Measurements from ENCODE around the gene ESRRA.
A peak's percentile ranks its signal among the peaks of the same experiment; 100 is the strongest.

Gene ESRRA

DNA sequence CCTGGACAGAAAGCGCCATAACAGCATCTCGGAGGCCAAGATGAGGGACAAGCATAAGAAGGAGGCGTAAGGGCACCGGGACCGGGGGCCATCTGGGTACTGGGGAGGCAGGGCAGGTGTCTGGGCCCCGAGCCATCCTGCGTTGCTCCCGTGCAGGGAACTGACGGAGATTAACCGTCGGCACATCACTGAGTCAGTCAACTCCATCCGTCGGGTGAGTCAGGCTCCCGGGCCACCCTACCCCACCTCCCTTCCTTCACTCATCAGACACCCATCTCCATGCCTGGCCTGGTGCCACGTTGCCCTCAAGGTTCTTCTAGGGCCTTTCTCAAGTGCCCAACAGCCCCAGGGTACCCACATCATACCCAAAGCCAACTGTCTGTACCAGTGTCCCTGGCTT is 39.0 kb upstream of the ESRRA start:
- no peak overlapping the region for H3K27ac Mint-ChIP-seq
- intact Hi-C loops (cut with micrococcal nuclease) = no loop called here

DNA sequence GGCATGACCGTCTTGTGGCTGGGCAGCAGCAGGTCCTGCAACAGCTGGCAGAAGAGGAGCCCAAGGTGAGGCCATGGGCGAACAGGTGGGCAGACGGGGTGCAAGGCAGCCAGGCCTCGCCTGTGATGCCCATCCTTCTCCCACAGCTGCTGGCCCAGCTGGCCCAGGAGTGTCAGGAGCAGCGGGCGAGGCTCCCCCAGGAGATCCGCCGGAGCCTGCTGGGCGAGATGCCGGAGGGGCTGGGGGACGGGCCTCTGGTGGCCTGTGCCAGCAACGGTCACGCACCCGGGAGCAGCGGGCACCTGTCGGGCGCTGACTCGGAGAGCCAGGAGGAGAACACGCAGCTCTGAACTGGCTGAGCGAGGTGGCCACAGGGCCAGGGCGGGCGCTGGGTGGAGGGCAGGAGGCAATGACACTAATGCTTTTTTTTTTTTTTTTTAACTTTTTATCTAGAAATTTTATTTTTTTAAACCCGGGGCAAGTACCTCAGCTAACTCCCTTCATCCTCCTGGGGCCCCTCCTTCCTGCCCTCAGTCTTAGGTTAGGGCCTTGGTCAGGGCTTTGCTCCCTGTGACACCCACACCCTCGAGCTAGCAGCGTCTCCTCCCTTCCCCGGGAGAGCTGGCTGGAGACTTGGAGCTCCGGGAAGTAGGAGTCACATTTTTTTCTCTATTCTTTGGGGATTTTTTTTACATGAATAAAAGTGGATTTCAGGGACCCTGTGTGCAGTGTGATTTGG is 37.9 kb upstream of the ESRRA start:
- peaks cover 86% of the 10 kb centered on the region for H3K36me3 Mint-ChIP-seq (ENCODE audit: low read depth)
- H3K9me3 Mint-ChIP-seq = no peaks in the 10 kb centered on the region
- intact Hi-C loops (cut with micrococcal nuclease) = no loop called here
- H3K4me3 Mint-ChIP-seq = peak overlapping the region; percentile 98
- peaks cover 50% of the 10 kb centered on the region for H3K4me1 Mint-ChIP-seq (ENCODE audit: low read depth)
- peak overlapping the region; percentile 91 for H3K27ac Mint-ChIP-seq
- no peaks in the 10 kb centered on the region for H3K27me3 Mint-ChIP-seq

More for the DNA sequence above, 39.0 kb upstream of the ESRRA start:
- Mint-ChIP-seq H3K4me1 (ENCODE audit: low read depth) (peaks cover 42% of the 10 kb centered on the region), H3K4me3 (no peak overlapping the region), H3K27me3 (no peaks in the 10 kb centered on the region), H3K36me3 (ENCODE audit: low read depth) (peaks cover 90% of the 10 kb centered on the region), H3K9me3 (no peaks in the 10 kb centered on the region)

- Mint-ChIP-seq H3K36me3 (ENCODE audit: low read depth) (peaks cover 77% of the 10 kb centered on the region), H3K4me1 (ENCODE audit: low read depth) (peaks cover 53% of the 10 kb centered on the region), H3K4me3 (peak overlapping the region; percentile 98), H3K27me3 (no peaks in the 10 kb centered on the region), H3K27ac (peak overlapping the region; percentile 91), H3K9me3 (no peaks in the 10 kb centered on the region)
- intact Hi-C loops (cut with micrococcal nuclease) = loop anchor here (2.0 kb wide), 2 partner anchors 15 to 61 kb away; partner anchors contain the start of gene FERMT3
Measured at GRCh38 chr11:64268025-64268892, 37.1 kb upstream of the ESRRA start.

DNA sequence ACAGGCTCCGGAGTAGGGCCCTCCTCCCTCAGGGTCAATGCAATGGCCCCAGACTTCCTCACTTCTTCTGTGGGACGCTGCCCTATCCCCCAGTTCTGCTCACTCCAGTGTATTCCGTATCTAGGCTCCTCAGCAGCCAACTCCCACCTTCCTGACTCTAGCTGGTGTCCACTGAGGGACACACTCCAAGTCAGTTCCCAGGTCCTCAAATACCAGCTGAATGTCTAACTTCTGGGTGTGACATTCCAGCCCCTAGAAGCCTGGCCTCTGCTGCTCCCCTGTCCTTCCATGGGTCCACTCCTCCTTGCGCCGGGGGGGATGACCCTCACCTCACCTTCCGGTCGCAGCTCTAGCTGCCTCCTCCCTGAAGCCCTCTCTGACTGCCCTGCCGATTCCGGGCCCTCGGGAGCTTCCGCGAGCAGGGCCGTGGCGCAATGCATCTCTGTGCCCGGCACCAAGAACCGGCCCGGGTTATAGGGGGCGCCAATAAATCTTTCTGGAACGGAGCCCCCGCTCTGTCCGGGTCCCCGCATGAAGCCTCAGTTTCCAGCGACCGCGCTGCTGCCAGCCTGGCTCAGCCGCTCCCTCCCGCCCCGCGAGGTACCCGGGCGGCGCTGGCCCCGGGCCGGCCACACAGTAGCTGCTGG is 36.3 kb upstream of the ESRRA start:
- H3K4me3 Mint-ChIP-seq = peak overlapping the region; percentile 98
- H3K36me3 Mint-ChIP-seq (ENCODE audit: low read depth) = peaks cover 75% of the 10 kb centered on the region
- no peaks in the 10 kb centered on the region for H3K27me3 Mint-ChIP-seq
- H3K27ac Mint-ChIP-seq = peak overlapping the region; percentile 91
- intact Hi-C loops (cut with micrococcal nuclease) = loop anchor here (2.0 kb wide), 2 partner anchors 16 to 62 kb away; partner anchors contain the start of gene FERMT3
- H3K9me3 Mint-ChIP-seq = no peaks in the 10 kb centered on the region
- H3K4me1 Mint-ChIP-seq (ENCODE audit: low read depth) = peaks cover 53% of the 10 kb centered on the region

GRCh38 chr11:64269540-64270220 is 35.6 kb upstream of the ESRRA start:
- Mint-ChIP-seq H3K27ac (peak overlapping the region; percentile 91), H3K9me3 (no peaks in the 10 kb centered on the region), H3K4me1 (ENCODE audit: low read depth) (peaks cover 53% of the 10 kb centered on the region), H3K4me3 (peak overlapping the region; percentile 98), H3K36me3 (ENCODE audit: low read depth) (peaks cover 72% of the 10 kb centered on the region), H3K27me3 (no peaks in the 10 kb centered on the region)
- intact Hi-C loops (cut with micrococcal nuclease) = loop anchor here (1.0 to 2.0 kb wide), 5 partner anchors 16 to 63 kb away; partner anchors contain the start of genes ESRRA, FERMT3, FKBP2 and GPR137

- H3K4me3 Mint-ChIP-seq = no peak overlapping the region
- H3K9me3 Mint-ChIP-seq = no peaks in the 10 kb centered on the region
- no peak overlapping the region for H3K27ac Mint-ChIP-seq
- H3K36me3 Mint-ChIP-seq (ENCODE audit: low read depth) = peaks cover 64% of the 10 kb centered on the region
- intact Hi-C loops (cut with micrococcal nuclease) = no loop called here
- H3K4me1 Mint-ChIP-seq (ENCODE audit: low read depth) = peaks cover 26% of the 10 kb centered on the region
- H3K27me3 Mint-ChIP-seq = no peaks in the 10 kb centered on the region
Measured at GRCh38 chr11:64275031-64275800, 30.1 kb upstream of the ESRRA start.

DNA sequence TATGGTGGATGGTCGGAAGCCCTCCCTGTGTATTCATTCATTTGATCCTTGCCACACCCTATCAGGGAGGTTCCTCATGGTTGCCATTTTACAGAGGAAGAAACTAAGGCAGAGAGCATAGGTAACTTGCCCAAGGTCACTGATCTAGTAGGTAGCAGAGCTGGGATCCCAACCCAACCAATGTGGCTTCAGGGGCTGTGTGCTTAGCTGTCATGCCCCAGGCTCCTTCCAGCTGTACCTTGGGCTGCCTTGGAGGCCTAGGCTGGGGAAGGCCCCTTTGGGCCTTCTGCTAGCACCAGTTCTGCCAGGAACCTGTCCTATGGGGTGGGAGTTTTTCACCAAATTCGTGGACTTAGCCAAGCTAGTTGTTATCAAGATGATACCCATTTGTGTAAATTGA is 29.5 kb upstream of the ESRRA start:
- Mint-ChIP-seq H3K4me1 (ENCODE audit: low read depth) (peaks cover 26% of the 10 kb centered on the region), H3K4me3 (no peak overlapping the region), H3K9me3 (no peaks in the 10 kb centered on the region), H3K27ac (no peak overlapping the region), H3K36me3 (ENCODE audit: low read depth) (peaks cover 62% of the 10 kb centered on the region), H3K27me3 (no peaks in the 10 kb centered on the region)
- intact Hi-C loops (cut with micrococcal nuclease) = no loop called here

- peaks cover 65% of the 10 kb centered on the region for H3K36me3 Mint-ChIP-seq (ENCODE audit: low read depth)
- peak overlapping the region; percentile 41 for H3K27ac Mint-ChIP-seq
- no peaks in the 10 kb centered on the region for H3K9me3 Mint-ChIP-seq
- no peak overlapping the region for H3K4me3 Mint-ChIP-seq
- intact Hi-C loops (cut with micrococcal nuclease) = no loop called here
- no peaks in the 10 kb centered on the region for H3K27me3 Mint-ChIP-seq
- H3K4me1 Mint-ChIP-seq (ENCODE audit: low read depth) = peaks cover 32% of the 10 kb centered on the region
Measured at GRCh38 chr11:64276653-64277431, 28.5 kb upstream of the ESRRA start.

DNA sequence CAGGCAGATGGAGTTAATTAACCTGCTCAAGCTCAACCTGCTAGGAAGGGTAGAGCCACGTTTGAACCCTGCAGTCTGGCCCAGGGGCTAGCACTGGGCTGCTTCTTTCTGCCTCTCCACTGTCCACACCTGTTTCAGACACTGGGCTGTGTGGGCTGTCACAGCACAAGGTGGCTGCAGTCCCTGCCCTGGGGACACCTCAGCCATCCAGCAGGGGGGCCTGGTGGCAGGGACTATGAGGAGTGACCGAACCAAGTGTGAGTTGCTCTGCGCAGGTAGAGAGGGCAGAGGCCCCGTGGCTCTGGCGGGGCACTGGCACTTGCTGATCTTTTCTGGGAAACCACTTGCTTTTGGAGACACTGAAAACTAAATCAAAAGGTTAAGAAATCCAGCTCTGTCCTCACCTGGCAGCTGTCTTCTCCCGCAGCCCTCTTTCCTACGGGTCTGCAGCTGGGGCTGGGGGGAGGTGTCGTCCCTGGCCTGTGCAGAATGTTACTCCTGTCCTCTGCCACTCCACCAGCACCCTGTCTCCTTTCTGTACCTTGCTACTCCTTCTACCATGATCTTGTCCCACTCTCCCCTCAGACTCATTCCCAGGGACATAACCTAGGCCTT is 26.6 kb upstream of the ESRRA start:
- Mint-ChIP-seq H3K27me3 (no peaks in the 10 kb centered on the region), H3K9me3 (no peaks in the 10 kb centered on the region), H3K27ac (peak overlapping the region; percentile 19), H3K4me3 (no peak overlapping the region), H3K4me1 (ENCODE audit: low read depth) (peaks cover 40% of the 10 kb centered on the region), H3K36me3 (ENCODE audit: low read depth) (peaks cover 76% of the 10 kb centered on the region)
- intact Hi-C loops (cut with micrococcal nuclease) = no loop called here

DNA sequence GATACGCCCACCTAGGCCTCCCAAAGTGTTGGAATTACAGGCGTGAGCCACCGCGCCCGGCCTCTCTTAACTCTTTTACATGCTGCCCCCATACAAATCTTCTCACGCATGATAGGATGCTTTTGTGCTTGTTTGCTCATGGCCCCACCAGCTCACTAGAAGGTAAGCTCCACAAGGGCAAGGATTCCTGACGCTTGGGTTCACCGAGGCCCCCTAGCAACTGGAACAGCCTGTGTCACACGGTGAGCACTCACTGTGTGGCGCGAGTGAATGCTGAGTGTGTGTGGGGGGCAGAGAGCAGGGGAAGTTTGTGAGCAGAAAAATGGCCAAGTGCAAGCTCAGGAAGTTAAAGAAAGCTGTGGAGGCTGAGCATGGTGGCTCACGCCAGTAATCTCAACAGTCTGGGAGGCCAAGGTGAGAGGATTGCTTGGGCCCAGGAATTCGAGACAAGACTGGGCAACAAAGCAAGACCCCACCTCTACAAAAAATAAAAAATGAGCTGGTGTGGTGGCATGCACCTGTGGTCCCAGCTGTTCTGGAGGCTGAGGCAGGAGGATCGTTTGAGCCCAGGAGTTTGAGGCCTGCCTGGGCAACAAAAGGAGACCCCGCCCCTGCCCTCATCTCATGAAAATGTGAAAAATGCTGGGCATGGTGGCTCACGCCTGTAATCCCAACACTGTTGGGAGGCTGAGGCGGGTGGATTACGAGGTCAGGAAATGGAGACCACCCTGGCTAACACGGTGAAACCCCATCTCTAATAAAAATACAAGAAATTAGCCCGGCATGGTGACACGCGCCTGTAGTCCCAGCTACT is 23.2 kb upstream of the ESRRA start:
- H3K4me1 Mint-ChIP-seq (ENCODE audit: low read depth) = peaks cover 52% of the 10 kb centered on the region
- intact Hi-C loops (cut with micrococcal nuclease) = no loop called here
- H3K27me3 Mint-ChIP-seq = no peaks in the 10 kb centered on the region
- no peak overlapping the region for H3K4me3 Mint-ChIP-seq
- H3K36me3 Mint-ChIP-seq (ENCODE audit: low read depth) = peaks cover 63% of the 10 kb centered on the region
- no peak overlapping the region for H3K27ac Mint-ChIP-seq
- H3K9me3 Mint-ChIP-seq = no peaks in the 10 kb centered on the region

DNA sequence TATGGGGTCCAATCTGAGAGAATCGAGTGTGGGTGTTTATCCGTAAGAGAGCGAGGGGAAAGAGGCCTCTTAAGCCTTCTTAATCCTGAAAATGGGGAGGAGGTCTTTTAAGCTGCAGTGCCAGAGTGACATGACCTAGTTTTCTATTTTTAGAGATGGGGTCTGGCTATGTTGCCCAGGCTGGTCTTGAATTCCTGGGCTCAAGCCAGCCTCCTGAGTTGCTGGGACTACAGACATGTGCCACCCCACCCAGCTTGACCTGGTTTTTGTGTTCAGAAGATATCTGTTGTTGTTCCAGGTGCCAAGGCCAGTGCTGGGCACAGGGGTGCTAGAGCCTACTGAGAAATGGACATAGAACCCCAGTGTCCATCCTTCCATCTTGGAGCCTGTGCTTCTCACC is 22.2 kb upstream of the ESRRA start:
- intact Hi-C loops (cut with micrococcal nuclease) = no loop called here
- Mint-ChIP-seq H3K4me3 (no peak overlapping the region), H3K36me3 (ENCODE audit: low read depth) (peaks cover 70% of the 10 kb centered on the region), H3K27me3 (peaks cover 3% of the 10 kb centered on the region), H3K4me1 (ENCODE audit: low read depth) (peaks cover 51% of the 10 kb centered on the region), H3K9me3 (no peaks in the 10 kb centered on the region), H3K27ac (peak overlapping the region; percentile 90)
